IMR-90 (cell line): ENCODE data around the gene CTIF. TPM values are rescaled to one million over a fixed set of nuclear protein-coding genes. Genes with fewer than 3 reads are reported as not detected.

Source experiments
- ATAC-seq: fragments of 200-7000 bp; cut with Tn5 transposase; 2 replicates; pipeline ENCODE4 v1.9.1; 2020; ENCODE audit warnings: low read depth, mild to moderate bottlenecking, moderate library complexity
- BruUV-seq: library from RNA; stranded (reverse); fragments of 400-500 nt; replicated peaks from 2 replicates; lab custom pipeline; 2021; lab: Mats Ljungman, UMichigan
- CTCF ChIA-PET: fragments of 300-600 bp; formaldehyde crosslinking; extraction: SDS; loops from one replicate; lab custom pipeline; 2021; ENCODE audit warnings: antibody characterized with exemption; lab: Yijun Ruan, JAX
- POLR2A ChIA-PET: fragments of 300-600 bp; sonication (Branson Sonifier 250); formaldehyde crosslinking; loops from one replicate; lab custom pipeline; 2022; ENCODE audit warnings: antibody characterized with exemption; ENCODE audit not compliant: unreplicated experiment; lab: Charles Lee
- DNase-seq: peaks from one replicate; pipeline ENCODE4 v3.0.0; 2013
- H2AFZ ChIP-seq: replicated peaks from 2 replicates; pipeline ENCODE3; 2013; ENCODE audit warnings: low read length, mild to moderate bottlenecking; ENCODE audit not compliant: poor library complexity
- H2AK5ac ChIP-seq: 2 replicates; pipeline ENCODE4 v1.6.1; 2013; ENCODE audit warnings: low read depth, low read length, inconsistent platforms
- H2AK9ac ChIP-seq: replicated peaks from 2 replicates; pipeline ENCODE3; 2013; ENCODE audit warnings: mild to moderate bottlenecking, low read depth, low read length, moderate library complexity; ENCODE audit not compliant: poor library complexity
- H2BK120ac ChIP-seq: 2 replicates; pipeline ENCODE4 v1.6.1; 2013; ENCODE audit warnings: low read depth, low read length, inconsistent platforms
- H2BK15ac ChIP-seq: 3 replicates; pipeline ENCODE4 v1.6.1; 2013; ENCODE audit warnings: low read depth, low read length, inconsistent platforms
- H2BK20ac ChIP-seq: 2 replicates; pipeline ENCODE4 v1.6.1; 2013; ENCODE audit warnings: low read depth, mild to moderate bottlenecking, inconsistent platforms, low read length, moderate library complexity
- H2BK5ac ChIP-seq: 2 replicates; pipeline ENCODE4 v1.6.1; 2013; ENCODE audit warnings: mild to moderate bottlenecking, low read depth, low read length, inconsistent platforms; ENCODE audit not compliant: poor library complexity, severe bottlenecking
- H3K14ac ChIP-seq: replicated peaks from 2 replicates; pipeline ENCODE4 v1.6.1; 2013; ENCODE audit warnings: low read depth, low read length, inconsistent platforms
- H3K18ac ChIP-seq: 2 replicates; pipeline ENCODE4 v1.6.1; 2013; ENCODE audit warnings: low read depth, low read length, control low read depth
- H3K23ac ChIP-seq: 2 replicates; pipeline ENCODE4 v1.6.1; 2013; ENCODE audit warnings: low read depth, low read length, inconsistent platforms
- H3K27ac ChIP-seq: 2 replicates; pipeline ENCODE4 v1.5.1; 2013; ENCODE audit warnings: mild to moderate bottlenecking, control low read depth, low read length; ENCODE audit not compliant: insufficient read depth
- H3K27me3 ChIP-seq: 2 replicates; pipeline ENCODE4 v1.6.1; 2013; ENCODE audit warnings: low read length; ENCODE audit not compliant: control insufficient read depth, insufficient read depth
- H3K36me3 ChIP-seq: 2 replicates; pipeline ENCODE4 v1.6.1; 2013; ENCODE audit warnings: low read length, mixed read lengths; ENCODE audit not compliant: control insufficient read depth, insufficient read depth
- H3K4ac ChIP-seq: 2 replicates; pipeline ENCODE4 v1.6.1; 2013; ENCODE audit warnings: low read depth, low read length, inconsistent platforms
- H3K4me1 ChIP-seq: 2 replicates; pipeline ENCODE4 v1.6.1; 2013; ENCODE audit warnings: low read length, mixed read lengths; ENCODE audit not compliant: control insufficient read depth, insufficient read depth
- H3K4me2 ChIP-seq: 2 replicates; pipeline ENCODE4 v1.6.1; 2013; ENCODE audit warnings: low read depth, mild to moderate bottlenecking, control low read depth, low read length, moderate library complexity
- H3K4me3 ChIP-seq: 2 replicates; pipeline ENCODE4 v1.5.1; 2013; ENCODE audit warnings: low read depth, mild to moderate bottlenecking, control low read depth, low read length, moderate library complexity; ENCODE audit not compliant: insufficient read depth
- H3K56ac ChIP-seq: 2 replicates; pipeline ENCODE4 v1.6.1; 2013; ENCODE audit warnings: low read length, inconsistent platforms; ENCODE audit not compliant: insufficient read depth; ENCODE audit errors: extremely low read depth
- H3K79me1 ChIP-seq, 2 experiments: 2 replicates each; pipeline ENCODE4 v1.6.1; 2013; ENCODE audit warnings: low read length in 2 of 2, inconsistent platforms in 1 of 2, low read depth in 1 of 2
- H3K9ac ChIP-seq: 2 replicates; pipeline ENCODE4 v1.6.1; 2013; ENCODE audit warnings: low read depth, low read length, control low read depth
- H3K9me1 ChIP-seq: 2 replicates; pipeline ENCODE4 v1.6.1; 2013; ENCODE audit warnings: low read length, inconsistent platforms; ENCODE audit not compliant: insufficient read depth
- H3K9me3 ChIP-seq: 2 replicates; pipeline ENCODE4 v1.6.1; 2013; ENCODE audit warnings: low read length; ENCODE audit not compliant: control insufficient read depth, insufficient read depth
- H4K20me1 ChIP-seq: 2 replicates; pipeline ENCODE4 v1.6.1; 2013; ENCODE audit warnings: low read length, inconsistent platforms; ENCODE audit not compliant: insufficient read depth
- H4K5ac ChIP-seq: 2 replicates; pipeline ENCODE4 v1.6.1; 2013; ENCODE audit warnings: mild to moderate bottlenecking, low read depth, low read length, control low read depth
- H4K8ac ChIP-seq, 2 experiments: 2 replicates each; pipeline ENCODE4 v1.6.1; 2013; ENCODE audit warnings: low read depth in 2 of 2, low read length in 2 of 2, control low read depth in 1 of 2, inconsistent platforms in 1 of 2
- H4K91ac ChIP-seq: 2 replicates; pipeline ENCODE4 v1.6.1; 2013; ENCODE audit warnings: low read depth, low read length, inconsistent platforms; ENCODE audit not compliant: insufficient read depth
- CEBPB ChIP-seq: IDR thresholded peaks from 2 replicates; pipeline ENCODE4 v1.6.1; 2012; ENCODE audit warnings: low read depth, low read length, improper control_type of control experiment
- WGBS, 2 experiments: methylation state at CpG; one replicate each; pipeline versions ENCODE4 v1.1.5 to v1.1.7; 2013; ENCODE audit warnings: missing lambda C conversion rate in 2 of 2; ENCODE audit not compliant: insufficient read length in 1 of 2; ENCODE audit errors: extremely low coverage in 2 of 2; 5-methylcytosine and 5-hydroxymethylcytosine counted together
- dilution Hi-C: fragments of 300-500 bp; cut with HindIII; formaldehyde crosslinking; loops from one replicate; pipeline ENCODE4 v1.14.3; 2018; ENCODE audit warnings: low sequenced_read_pairs; ENCODE audit not compliant: unreplicated experiment
- in situ Hi-C: fragments of 300-500 bp; cut with MboI; formaldehyde crosslinking; loops from 3 replicates; pipeline ENCODE4 v1.14.3; 2019; ENCODE audit warnings: low sequenced_read_pairs, inconsistent platforms, mixed read lengths
- intact Hi-C: fragments of 100-400 bp; cut with micrococcal nuclease; formaldehyde crosslinking; loops from 2 replicates; pipeline ENCODE4 v1.10.0; 2022
- polyA plus RNA-seq, 3 experiments: library from polyadenylated mRNA; depleted of rRNA; stranded (reverse); fragments of >200 nt; gene quantifications; 2 replicates each; pipeline ENCODE4 v1.2.3, GENCODE V29; 2012; ENCODE audit warnings: low replicate concordance in 1 of 3
- total RNA-seq: library from RNA; depleted of rRNA; stranded (reverse); fragments of >200 nt; gene quantifications from 2 replicates; pipeline ENCODE4 v1.2.3, GENCODE V29; 2012

CTIF gene
- total and polyA plus RNA-seq, 2 of the 4 experiments (the other 2 are of a cell fraction): 25.1 to 57.0 TPM

- in situ Hi-C loops: no loop called here
- no peak overlapping the region for H3K18ac ChIP-seq
- no peak overlapping the region for H2BK5ac ChIP-seq
- TF ChIP-seq CEBPB: no peak
- H3K23ac ChIP-seq: no peak overlapping the region
- no peak overlapping the region for H4K5ac ChIP-seq
- no peak overlapping the region for H2AFZ ChIP-seq
- DNase-seq (no peak), ATAC-seq (no peak)
- H4K91ac ChIP-seq: no peak overlapping the region
- H2AK5ac ChIP-seq: no peak overlapping the region
- H3K4ac ChIP-seq: no peak overlapping the region
- no peak overlapping the region for H2BK20ac ChIP-seq
- H3K27me3 ChIP-seq: no peaks in the 10 kb centered on the region; the same call in 1 of the 2 replicates
- no peak overlapping the region for H4K8ac ChIP-seq
- no TSS peak for BruUV-seq
- H3K9me3 ChIP-seq: no peaks in the 10 kb centered on the region
- H3K4me2 ChIP-seq: no peak overlapping the region
- no peak overlapping the region for H2AK9ac ChIP-seq
- no peaks in the 10 kb centered on the region for H3K79me1 ChIP-seq
- H3K4me1 ChIP-seq: peaks cover 6% of the 10 kb centered on the region
- no peak overlapping the region for H3K9ac ChIP-seq
- H2BK120ac ChIP-seq: no peak overlapping the region
- H3K14ac ChIP-seq: no peak overlapping the region
- dilution Hi-C loops: no loop called here
- no peaks in the 10 kb centered on the region for H3K36me3 ChIP-seq
- CTCF ChIA-PET: no interaction called here
- no peaks in the 10 kb centered on the region for H4K20me1 ChIP-seq
- no peak overlapping the region for H3K27ac ChIP-seq
- WGBS, 2 experiments: 90% methylated on average over 2 of the region's 4 CpGs; no CpG with 5 or more reads in 1 of the 2 experiments
- H3K9me1 ChIP-seq: peaks cover 7% of the 10 kb centered on the region; the same call in 1 of the 2 replicates
- POLR2A ChIA-PET: no interaction called here
- no peak overlapping the region for H3K4me3 ChIP-seq
- no peak overlapping the region for H2BK15ac ChIP-seq
- intact Hi-C loops: no loop called here
- no peak overlapping the region for H3K56ac ChIP-seq
These were observed 343.5 kb downstream of the CTIF start for GRCh38 chr18:48882379-48882778.
